GM12891 (cell line): Measurements from ENCODE around the gene ANXA3.

Experiments
- POLR2A ChIP-seq: IDR thresholded peaks from 2 replicates; pipeline ENCODE4 v1.6.1; 2011; ENCODE audit warnings: low read depth, low read length, control low read depth
- POLR2AphosphoS5 ChIP-seq: IDR thresholded peaks from 2 replicates; pipeline ENCODE4 v1.6.1; 2011; ENCODE audit warnings: low read depth, low read length, control low read depth
- TAF1 ChIP-seq: IDR thresholded peaks from 2 replicates; pipeline ENCODE4 v1.6.1; 2011; ENCODE audit warnings: low read depth, low read length, control low read depth

DNA sequence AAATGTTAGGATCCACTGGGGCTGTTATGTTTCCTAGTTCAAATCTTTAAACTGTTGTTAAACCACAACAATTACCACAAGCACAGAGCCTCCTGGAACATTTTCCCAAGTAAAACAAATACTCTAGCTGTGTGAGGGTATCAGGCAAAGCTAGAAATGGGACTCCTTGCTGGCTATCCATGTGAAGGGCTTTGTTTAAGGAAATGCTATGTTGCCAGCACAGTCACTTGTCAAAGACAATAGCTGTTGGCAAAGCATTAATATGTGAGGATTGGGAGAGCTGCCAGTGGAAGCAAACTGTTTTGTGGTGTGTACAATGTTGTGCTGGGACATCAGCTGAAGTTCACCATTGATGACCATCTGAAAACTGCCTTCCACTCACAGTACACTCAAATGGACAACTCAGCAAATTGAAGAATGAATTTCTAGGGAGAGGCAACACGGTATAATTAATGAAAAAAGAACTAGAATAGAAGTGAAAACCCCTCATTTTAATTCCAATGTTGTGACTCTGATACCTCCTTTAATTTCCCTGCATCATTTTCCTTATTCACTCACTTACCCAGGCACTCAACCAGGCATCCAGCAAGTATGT lies 100.8 kb downstream of the ANXA3 start:
- TF ChIP-seq TAF1 (no peak), POLR2AphosphoS5 (no peak), POLR2A (no peak)
